ENCODE measurements around the gene NFIX.

Gene NFIX

GRCh38 chr19:13134626-13135025, 139.4 kb downstream of the NFIX start:
- no peak for DNase-seq

GRCh38 chr19:13135068-13136062, 140.1 kb downstream of the NFIX start:
- DNase-seq, result no peak

GRCh38 chr19:13137290-13137794, 142.1 kb downstream of the NFIX start:
- DNase-seq, result no peak

GRCh38 chr19:13138171-13138915, 143.1 kb downstream of the NFIX start:
- no peak for DNase-seq

- DNase-seq, result no peak
Measured at GRCh38 chr19:13138916-13139198, 143.6 kb downstream of the NFIX start.

- no peak for DNase-seq
Measured at GRCh38 chr19:13139633-13140311, 144.5 kb downstream of the NFIX start.

- no peak for DNase-seq
Measured at GRCh38 chr19:13146763-13147563, 151.7 kb downstream of the NFIX start.
